GM12878 (cell line): Measurements from ENCODE around the gene MB21D2. TPM values are rescaled to one million over a fixed set of nuclear protein-coding genes. Genes with fewer than 3 reads are reported as not detected.

Experiments
- ATAC-seq: fragments of 200-7000 bp; cut with Tn5 transposase; 3 replicates; pipeline ENCODE4 v1.9.1; 2020; ENCODE audit warnings: mild to moderate bottlenecking, moderate library complexity
- BruUV-seq: library from RNA; stranded (reverse); fragments of 400-500 nt; replicated peaks from 2 replicates; lab custom pipeline; 2021; lab: Mats Ljungman, UMichigan
- CTCF ChIA-PET: fragments of 300-600 bp; sonication (Branson Sonifier 250); formaldehyde crosslinking; extraction: SDS; loops from one replicate; lab custom pipeline; 2021; ENCODE audit warnings: inconsistent platforms; lab: Yijun Ruan, JAX
- POLR2A ChIA-PET: fragments of 350-600 bp; formaldehyde crosslinking; extraction: SDS; loops from one replicate; lab custom pipeline; 2021; ENCODE audit warnings: inconsistent platforms; lab: Charles Lee
- RAD21 ChIA-PET: fragments of 300-600 bp; sonication (Branson Sonifier 250); formaldehyde crosslinking; loops from one replicate; lab custom pipeline; 2023; ENCODE audit warnings: antibody characterized with exemption; ENCODE audit not compliant: unreplicated experiment; lab: Charles Lee
- SMC1A ChIA-PET: fragments of 300-600 bp; sonication (Branson Sonifier 250); formaldehyde crosslinking; loops from one replicate; lab custom pipeline; 2023; ENCODE audit not compliant: unreplicated experiment, uncharacterized antibody; lab: Charles Lee
- DNase-seq: peaks from one replicate; pipeline ENCODE4 v3.0.0-alpha.2; 2011; ENCODE audit warnings: low read depth, low spot score
- FAIRE-seq: peaks from 3 replicates; lab custom pipeline; 2011; peaks lifted over from hg19 to GRCh38; lab: Jason Lieb, UNC
- H2AFZ ChIP-seq: 2 replicates; pipeline ENCODE4 v1.6.0; 2011; ENCODE audit warnings: low read depth, low read length, control low read depth; ENCODE audit not compliant: control insufficient read depth
- H3K27ac ChIP-seq: 2 replicates; pipeline ENCODE4 v1.5.1; 2011; ENCODE audit warnings: control low read depth; ENCODE audit not compliant: control insufficient read depth, insufficient read depth
- H3K27me3 ChIP-seq, 2 experiments: replicated peaks in 1 of 2; 2 replicates each; pipeline versions ENCODE4 v1.6.0 to v1.6.1; 2011; ENCODE audit warnings: low read length in 1 of 2; ENCODE audit not compliant: control insufficient read depth in 2 of 2, insufficient read depth in 2 of 2
- H3K36me3 ChIP-seq, 2 experiments: 2 replicates each; pipeline ENCODE4 v1.5.1; 2011; ENCODE audit warnings: low read length in 1 of 2; ENCODE audit not compliant: control insufficient read depth in 2 of 2, insufficient read depth in 2 of 2
- H3K4me1 ChIP-seq: 2 replicates; pipeline ENCODE4 v1.6.1; 2011; ENCODE audit warnings: mild to moderate bottlenecking, low read length, moderate library complexity, mixed read lengths; ENCODE audit not compliant: control insufficient read depth, insufficient read depth
- H3K4me2 ChIP-seq: 2 replicates; pipeline ENCODE4 v1.6.0; 2011; ENCODE audit warnings: control low read depth; ENCODE audit not compliant: control insufficient read depth, insufficient read depth
- H3K4me3 ChIP-seq: fragments of 200-600 bp; sonication (generic); 2 replicates; pipeline ENCODE4 v1.5.1; 2016
- H3K79me2 ChIP-seq: 2 replicates; pipeline ENCODE4 v1.6.0; 2011; ENCODE audit warnings: low read length; ENCODE audit not compliant: control insufficient read depth, insufficient read depth
- H3K9ac ChIP-seq: 2 replicates; pipeline ENCODE4 v1.8.0; 2011; ENCODE audit warnings: low read length, control low read depth, mixed read lengths; ENCODE audit not compliant: control insufficient read depth, insufficient read depth
- H3K9me3 ChIP-seq: replicated peaks from 3 replicates; pipeline ENCODE4 v1.5.1; 2011; ENCODE audit warnings: mild to moderate bottlenecking, low read length; ENCODE audit not compliant: control insufficient read depth, insufficient read depth
- H4K20me1 ChIP-seq: 2 replicates; pipeline ENCODE4 v1.6.0; 2011; ENCODE audit not compliant: control insufficient read depth, insufficient read depth
- CHD4 ChIP-seq: fragments of 200-600 bp; sonication (generic); IDR thresholded peaks from 2 replicates; pipeline ENCODE4 v1.6.1; 2016; ENCODE audit warnings: mild to moderate bottlenecking
- ETV6 ChIP-seq, 2 experiments: fragments of 450-650 bp in 1 of 2; IDR thresholded peaks in 1 of 2; conservative IDR thresholded peaks in 1 of 2; 2 replicates each; pipeline ENCODE4 v1.6.1; 2014; ENCODE audit warnings: antibody characterized with exemption in 1 of 2, borderline replicate concordance in 1 of 2, low read depth in 1 of 2, mild to moderate bottlenecking in 1 of 2, moderate library complexity in 1 of 2
- NFYA ChIP-seq: IDR thresholded peaks from 2 replicates; pipeline ENCODE4 v1.6.1; 2011; ENCODE audit warnings: low read depth, mild to moderate bottlenecking, low read length, improper control_type of control experiment, borderline replicate concordance
- POLR2AphosphoS5 ChIP-seq: IDR thresholded peaks from 2 replicates; pipeline ENCODE4 v1.6.1; 2011; ENCODE audit warnings: mild to moderate bottlenecking, low read length, inconsistent platforms
- RAD21 ChIP-seq: IDR thresholded peaks from 2 replicates; pipeline ENCODE4 v1.6.1; 2011; ENCODE audit warnings: mild to moderate bottlenecking, low read depth, low read length, moderate library complexity; ENCODE audit not compliant: insufficient read depth
- RCOR1 ChIP-seq: conservative IDR thresholded peaks from 2 replicates; pipeline ENCODE4 v1.6.1; 2012; ENCODE audit warnings: low read depth, low read length, improper control_type of control experiment
- RFX5 ChIP-seq: IDR thresholded peaks from 2 replicates; pipeline ENCODE4 v1.6.1; 2011; ENCODE audit warnings: low read depth, low read length, improper control_type of control experiment
- ZNF384 ChIP-seq: IDR thresholded peaks from 2 replicates; pipeline ENCODE4 v1.6.1; 2012; ENCODE audit warnings: low read depth, mild to moderate bottlenecking, low read length, improper control_type of control experiment, borderline replicate concordance
- ZSCAN29 ChIP-seq: fragments of 450-650 bp; IDR thresholded peaks from 2 replicates; pipeline ENCODE4 v1.6.1; 2017; ENCODE audit warnings: mild to moderate bottlenecking, moderate library complexity
- whole genome bisulfite sequencing: methylation state at CpG from one replicate; pipeline ENCODE4 v1.1.6; 2016; ENCODE audit warnings: low lambda C conversion rate; ENCODE audit not compliant: insufficient replicate concordance, insufficient coverage; ENCODE audit errors: missing lambda C conversion rate; 5-methylcytosine and 5-hydroxymethylcytosine counted together
- in situ Hi-C: fragments of 300-500 bp; cut with MboI; formaldehyde crosslinking; loops from 9 replicates; pipeline ENCODE4 v1.14.3; 2018; ENCODE audit warnings: mixed read lengths
- intact Hi-C: fragments of 100-400 bp; cut with micrococcal nuclease; formaldehyde crosslinking; loops from one replicate; pipeline ENCODE4 v1.14.2; 2022; ENCODE audit not compliant: unreplicated experiment
- polyA plus RNA-seq, 11 experiments: library from polyadenylated mRNA; depleted of rRNA in 4 of 11; unstranded in 6 of 11; stranded (reverse) in 5 of 11; fragments of >200 nt; fragmentation: Nextera tagmentation in 4 of 11; fragmentation: Illumina TruSeq in 1 of 11; extraction: Ambion mirVana in 4 of 11; extraction: Trizol in 1 of 11; gene quantifications; 1 replicate in 1 of 11; 2 replicates in 10 of 11; pipeline versions ENCODE4 v1.2.1 to v1.2.3, GENCODE V29; 2011 to 2016; ENCODE audit warnings: inconsistent platforms in 2 of 11, missing spikeins in 2 of 11, low read depth in 1 of 11
- total RNA-seq, 4 experiments: library from RNA; depleted of rRNA in 3 of 4; stranded (reverse); fragments of >200 nt in 3 of 4; fragmentation: Illumina TruSeq in 1 of 4; extraction: Trizol in 1 of 4; gene quantifications; 2 replicates each; pipeline versions ENCODE4 v1.2.1 to v1.2.3, GENCODE V29; 2013 to 2021

The MB21D2 gene
- total and polyA plus RNA-seq, 10 of the 15 experiments (the other 5 are each of a cell fraction or from before 2014, with no cell fraction given), result 7.9 to 21.2 (median 15.3) TPM

DNA sequence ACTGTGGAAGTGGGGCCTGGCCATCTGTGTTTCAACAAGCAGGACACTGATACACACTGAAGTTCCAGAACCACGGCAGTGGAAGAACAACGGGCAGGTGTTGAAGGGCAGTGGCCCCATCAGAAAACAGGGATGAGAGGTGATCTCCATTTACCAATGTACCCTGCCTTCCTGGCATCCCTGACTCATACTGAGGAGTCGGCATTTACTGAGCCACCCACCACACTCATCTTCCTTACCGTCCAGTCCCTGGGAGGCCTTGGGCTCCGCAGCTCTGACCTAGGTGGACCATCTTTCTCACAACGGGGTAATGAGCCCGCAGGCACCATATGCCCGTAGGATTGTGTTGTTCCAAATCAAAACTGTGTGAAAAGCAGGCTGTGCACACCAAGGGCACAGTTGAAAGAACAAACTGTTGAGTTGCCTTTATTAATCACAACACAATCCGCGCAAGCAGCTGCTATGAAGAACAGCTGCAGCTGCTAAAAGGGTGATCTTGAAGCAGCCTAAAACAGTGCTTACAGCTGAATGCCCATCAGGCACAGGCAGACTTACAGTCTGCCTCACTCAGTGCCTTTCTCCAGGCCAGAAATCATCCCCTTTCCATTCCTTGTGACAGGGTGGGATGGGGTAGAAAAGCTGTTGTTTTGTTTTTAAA is 12.9 kb downstream of the MB21D2 start (continued):
- no peak for TF ChIP-seq RCOR1
- TF ChIP-seq ETV6 (conservative IDR thresholded peaks at IDR 0.05 in 1 of 2, IDR thresholded peaks at IDR 0.05 in 1 of 2; ENCODE audit: borderline replicate concordance in 1 of 2, low read depth in 1 of 2), result no peak
- no peak for TF ChIP-seq RFX5
- no peak for TF ChIP-seq ZNF384
- no peak for TF ChIP-seq RAD21

DNA sequence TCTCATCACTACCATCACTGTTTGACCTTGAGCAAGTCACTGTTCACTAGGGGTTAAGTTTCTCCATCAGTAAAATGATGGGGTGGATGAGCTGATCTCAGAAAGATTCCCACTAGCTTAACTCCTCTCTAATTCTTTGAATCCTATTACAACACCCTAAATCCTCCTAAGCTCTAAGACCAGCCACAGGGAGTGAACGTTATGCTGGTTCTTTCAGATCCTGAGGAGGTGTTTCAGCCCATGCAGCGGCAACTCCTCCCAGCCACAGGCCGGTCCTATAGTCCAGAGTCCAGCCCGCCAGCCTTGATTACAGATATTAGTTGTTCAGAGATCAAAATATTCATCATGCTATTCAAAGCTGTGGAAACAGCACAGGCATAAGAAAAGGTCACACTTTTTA is 15.1 kb downstream of the MB21D2 start:
- BruUV-seq, result no TSS peak
- Histone ChIP-seq H3K36me3 (peaks cover 2 to 5% of the 10 kb centered on the region in 2 experiments; a peak in 1 of 4 replicates), H3K79me2 (peaks cover 46% of the 10 kb centered on the region), H3K4me2 (no peak overlapping the region), H3K4me3 (no peak overlapping the region), H3K9ac (no peak overlapping the region), H3K27me3 (no peaks in the 10 kb centered on the region), H3K9me3 (peaks cover 12% of the 10 kb centered on the region; the same call in 2 of the 3 replicates), H4K20me1 (no peaks in the 10 kb centered on the region), H3K4me1 (peaks cover 23% of the 10 kb centered on the region), H3K27ac (no peak overlapping the region), H2AFZ (no peak overlapping the region)
- ATAC-seq (no peak), FAIRE-seq (no peak), DNase-seq (no peak)
- in situ Hi-C loops (no loop called here), intact Hi-C loops (no loop called here)
- POLR2A ChIA-PET, result interaction anchor here (1.2 to 2.2 kb wide), 2 partner anchors 10 to 12 kb away, joined by 4 to 10 read pairs; no protein-coding TSS in a partner anchor
- TF ChIP-seq CHD4, result no peak
- no peak for TF ChIP-seq ZSCAN29
- TF ChIP-seq NFYA, result no peak
- no peak for TF ChIP-seq POLR2AphosphoS5
- RAD21 ChIA-PET, result interaction anchor here (1.0 to 4.6 kb wide), 4 partner anchors 10 to 84 kb away, joined by 3 to 19 read pairs (median 5); partner anchors contain the start of gene MB21D2
- SMC1A ChIA-PET, result interaction anchor here (0.8 to 4.2 kb wide), 7 partner anchors 9 to 99 kb away, joined by 3 to 29 read pairs (median 5); no protein-coding TSS in a partner anchor
- CTCF ChIA-PET, result interaction anchor here (1.3 to 1.6 kb wide), 2 partner anchors 12 to 85 kb away, joined by 3 to 6 read pairs; no protein-coding TSS in a partner anchor
- WGBS, result 98% methylated on average over 4 of the region's 4 CpGs
